Activated CD8-positive, alpha-beta T cell treated with anti-CD3 and anti-CD28 coated beads for 36 hours (primary cell): ENCODE results near the gene P2RX2. TPM values are rescaled to one million over a fixed set of nuclear protein-coding genes. Genes with fewer than 3 reads are reported as not detected.

ENCODE experiments used
- ATAC-seq: fragments of 200-7000 bp; cut with Tn5 transposase; one replicate; pipeline ENCODE4 v1.10.0; 2021; ENCODE audit warnings: mild to moderate bottlenecking, moderate library complexity
- CTCF ChIA-PET: fragments of 350-600 bp; sonication (Branson Sonifier 250); formaldehyde crosslinking; loops from one replicate; lab custom pipeline; 2021; ENCODE audit warnings: antibody characterized with exemption; lab: Charles Lee
- POLR2A ChIA-PET: fragments of 350-600 bp; sonication (Branson Sonifier 250); formaldehyde crosslinking; loops from one replicate; lab custom pipeline; 2021; ENCODE audit warnings: antibody characterized with exemption; lab: Charles Lee
- DNase-seq: peaks from one replicate; pipeline ENCODE4 v3.0.0-alpha.2; 2020
- H3K27ac Mint-ChIP-seq: one replicate; pipeline ENCODE4 v1.8.0; 2021; ENCODE audit warnings: mild to moderate bottlenecking, mixed read lengths
- H3K27me3 Mint-ChIP-seq: one replicate; pipeline ENCODE4 v1.8.0; 2021; ENCODE audit warnings: mixed read lengths
- H3K36me3 Mint-ChIP-seq: one replicate; pipeline ENCODE4 v1.8.0; 2021; ENCODE audit warnings: low read depth, mixed read lengths
- H3K4me1 Mint-ChIP-seq: one replicate; pipeline ENCODE4 v1.8.0; 2021; ENCODE audit warnings: low read depth, mixed read lengths
- H3K4me3 Mint-ChIP-seq: one replicate; pipeline ENCODE4 v1.8.0; 2021; ENCODE audit warnings: mild to moderate bottlenecking, moderate library complexity, mixed read lengths
- H3K9me3 Mint-ChIP-seq: one replicate; pipeline ENCODE4 v1.8.0; 2021; ENCODE audit warnings: mixed read lengths
- intact Hi-C: fragments of 100-400 bp; cut with micrococcal nuclease; formaldehyde crosslinking; loops from one replicate; pipeline ENCODE4 v1.10.0; 2022
- total RNA-seq, 2 experiments: library from RNA; stranded (reverse); gene quantifications; one replicate each; pipeline ENCODE4 v1.2.3, GENCODE V29; 2021
- TF ChIP-seq, protein P1 (sequence below): fragments of 200-600 bp; IDR thresholded peaks from one replicate; pipeline ENCODE4 v1.8.0; 2022; ENCODE audit warnings: antibody characterized with exemption, mild to moderate bottlenecking

Gene P2RX2
- total RNA-seq, 2 experiments from 2014 or later = not detected

DNA sequence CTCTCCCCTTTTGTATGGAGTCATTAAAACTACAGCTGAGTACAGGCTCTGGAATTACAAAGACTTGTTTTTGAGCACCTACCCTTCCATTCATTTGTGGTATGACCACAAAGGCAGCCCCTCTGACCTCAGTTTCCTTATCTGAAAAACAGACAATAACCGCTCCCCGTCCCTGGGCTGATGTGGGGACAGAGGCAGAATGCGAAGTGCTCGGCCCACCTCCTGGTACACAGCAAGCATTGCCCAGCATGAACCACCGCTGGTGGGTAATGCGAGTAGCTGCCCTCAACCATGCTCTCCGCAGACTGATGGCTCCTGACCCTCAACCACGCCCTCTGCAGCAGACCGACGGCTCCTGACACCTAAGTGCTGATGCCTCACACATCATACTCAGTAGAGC lies 22.4 kb downstream of the P2RX2 start:
- TF ChIP-seq, protein P1, sequence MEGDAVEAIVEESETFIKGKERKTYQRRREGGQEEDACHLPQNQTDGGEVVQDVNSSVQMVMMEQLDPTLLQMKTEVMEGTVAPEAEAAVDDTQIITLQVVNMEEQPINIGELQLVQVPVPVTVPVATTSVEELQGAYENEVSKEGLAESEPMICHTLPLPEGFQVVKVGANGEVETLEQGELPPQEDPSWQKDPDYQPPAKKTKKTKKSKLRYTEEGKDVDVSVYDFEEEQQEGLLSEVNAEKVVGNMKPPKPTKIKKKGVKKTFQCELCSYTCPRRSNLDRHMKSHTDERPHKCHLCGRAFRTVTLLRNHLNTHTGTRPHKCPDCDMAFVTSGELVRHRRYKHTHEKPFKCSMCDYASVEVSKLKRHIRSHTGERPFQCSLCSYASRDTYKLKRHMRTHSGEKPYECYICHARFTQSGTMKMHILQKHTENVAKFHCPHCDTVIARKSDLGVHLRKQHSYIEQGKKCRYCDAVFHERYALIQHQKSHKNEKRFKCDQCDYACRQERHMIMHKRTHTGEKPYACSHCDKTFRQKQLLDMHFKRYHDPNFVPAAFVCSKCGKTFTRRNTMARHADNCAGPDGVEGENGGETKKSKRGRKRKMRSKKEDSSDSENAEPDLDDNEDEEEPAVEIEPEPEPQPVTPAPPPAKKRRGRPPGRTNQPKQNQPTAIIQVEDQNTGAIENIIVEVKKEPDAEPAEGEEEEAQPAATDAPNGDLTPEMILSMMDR = no peak
- intact Hi-C loops = no loop called here
- no peak overlapping the region for H3K27ac Mint-ChIP-seq
- ATAC-seq (no peak), DNase-seq (no peak)
- ChIA-PET POLR2A (interaction anchor here (1.7 kb wide), 1 partner anchor 10 kb away, joined by 5 read pairs; no protein-coding TSS in a partner anchor), CTCF (interaction anchor here (0.9 to 1.8 kb wide), 3 partner anchors 8 to 41 kb away, joined by 3 to 5 read pairs (median 4); no protein-coding TSS in a partner anchor)
- peaks cover under 1% of the 10 kb centered on the region for H3K4me1 Mint-ChIP-seq
- H3K4me3 Mint-ChIP-seq = no peak overlapping the region
- no peaks in the 10 kb centered on the region for H3K27me3 Mint-ChIP-seq
- peaks cover 58% of the 10 kb centered on the region for H3K36me3 Mint-ChIP-seq
- no peaks in the 10 kb centered on the region for H3K9me3 Mint-ChIP-seq

DNA sequence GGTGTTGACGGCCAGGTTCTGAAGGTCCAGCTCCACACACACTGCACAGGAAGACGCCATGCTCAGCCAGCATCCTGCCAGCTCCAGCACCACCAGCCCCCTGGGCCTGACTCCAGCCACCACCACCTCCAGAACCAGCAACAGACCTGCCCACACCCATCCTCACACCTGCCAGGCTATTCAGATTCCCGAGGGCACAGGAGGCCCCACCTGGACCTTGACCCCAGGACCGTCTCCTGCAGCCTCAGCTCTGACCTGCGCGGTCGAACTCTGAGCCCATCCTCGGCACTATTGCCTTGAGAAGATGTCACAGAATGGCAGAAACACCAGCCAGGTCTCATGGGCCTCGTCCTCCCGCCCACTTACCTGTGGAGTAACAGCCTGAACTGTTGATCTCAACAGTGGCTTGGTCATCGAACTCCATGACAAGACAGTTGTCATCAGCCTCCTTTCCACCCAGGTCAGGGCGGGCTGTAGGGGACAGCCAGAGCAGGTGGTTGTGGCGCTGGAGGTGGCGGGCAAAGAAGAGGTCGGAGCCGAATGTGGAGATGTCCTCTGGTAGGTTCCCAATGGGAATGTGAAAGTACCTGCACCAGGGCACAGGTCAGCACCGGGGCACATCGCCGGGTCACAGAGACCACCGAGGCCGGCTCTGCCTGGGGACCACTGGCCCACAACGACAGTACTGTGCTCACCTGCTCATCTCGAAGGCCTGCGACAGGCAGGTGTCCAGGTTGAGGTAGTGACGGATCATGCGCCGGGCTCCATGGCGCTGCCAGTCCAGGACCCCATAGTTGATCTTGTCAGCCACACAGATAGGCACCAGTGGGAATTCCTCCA lies 23.5 kb downstream of the P2RX2 start:
- DNase-seq = no peak
- H3K9me3 Mint-ChIP-seq = no peaks in the 10 kb centered on the region
- H3K36me3 Mint-ChIP-seq = peaks cover 61% of the 10 kb centered on the region
- no peak overlapping the region for H3K4me3 Mint-ChIP-seq
- intact Hi-C loops = no loop called here
- H3K4me1 Mint-ChIP-seq = peaks cover 3% of the 10 kb centered on the region
- no peak overlapping the region for H3K27ac Mint-ChIP-seq
- CTCF ChIA-PET = no interaction called here
- POLR2A ChIA-PET = interaction anchor here (1.7 kb wide), 1 partner anchor 11 kb away, joined by 5 read pairs; no protein-coding TSS in a partner anchor
- no peak for ATAC-seq
- H3K27me3 Mint-ChIP-seq = no peaks in the 10 kb centered on the region
- TF ChIP-seq, protein P1 = no peak

DNA sequence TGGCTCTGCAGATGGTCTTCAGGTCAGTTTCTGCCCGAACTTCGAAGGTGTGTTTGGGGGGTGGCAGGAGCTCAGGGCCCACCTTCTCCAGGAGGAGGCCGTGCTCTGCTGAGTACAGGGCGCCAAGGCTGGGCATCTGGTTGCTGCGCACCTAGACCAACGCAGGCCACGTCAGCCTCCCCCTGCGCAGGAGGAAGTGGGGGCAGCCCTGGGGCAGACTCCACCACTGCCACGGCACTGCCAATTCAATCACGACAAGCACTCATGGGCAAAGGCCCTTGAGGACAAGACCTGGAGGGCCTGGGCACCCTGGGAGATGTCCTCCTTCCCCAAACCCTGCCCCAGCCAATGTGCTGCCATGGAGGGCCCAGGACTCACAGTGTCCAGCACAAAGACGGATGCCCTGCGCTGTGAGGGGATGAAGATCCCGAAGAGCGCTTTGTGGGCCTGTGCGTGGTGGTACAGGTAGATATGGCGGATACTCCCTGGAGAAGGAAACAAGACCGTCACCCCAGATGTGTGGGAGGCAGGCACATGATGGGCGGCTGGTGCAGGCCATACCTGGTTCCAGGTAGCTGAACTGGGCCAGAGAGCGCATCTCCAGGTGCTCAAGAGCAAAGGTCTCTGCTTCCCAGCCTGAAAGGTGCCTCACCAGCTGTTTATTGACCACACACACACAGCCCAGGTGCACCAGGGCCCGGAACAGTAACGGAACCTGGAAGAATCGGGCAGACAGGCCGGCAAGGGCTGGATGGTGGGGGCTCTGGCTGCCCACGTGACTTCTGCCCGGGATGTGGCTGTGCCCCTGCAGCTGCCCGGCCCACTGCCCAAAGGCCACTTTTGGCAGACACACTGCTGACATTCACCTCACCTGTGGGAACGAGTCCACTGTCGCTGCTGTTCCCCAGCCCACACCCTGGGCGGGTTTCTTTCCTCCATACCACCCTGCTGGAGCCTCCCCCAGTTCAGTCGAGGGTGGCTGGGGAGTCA lies 24.6 kb downstream of the P2RX2 start:
- H3K36me3 Mint-ChIP-seq = peaks cover 57% of the 10 kb centered on the region

DNA sequence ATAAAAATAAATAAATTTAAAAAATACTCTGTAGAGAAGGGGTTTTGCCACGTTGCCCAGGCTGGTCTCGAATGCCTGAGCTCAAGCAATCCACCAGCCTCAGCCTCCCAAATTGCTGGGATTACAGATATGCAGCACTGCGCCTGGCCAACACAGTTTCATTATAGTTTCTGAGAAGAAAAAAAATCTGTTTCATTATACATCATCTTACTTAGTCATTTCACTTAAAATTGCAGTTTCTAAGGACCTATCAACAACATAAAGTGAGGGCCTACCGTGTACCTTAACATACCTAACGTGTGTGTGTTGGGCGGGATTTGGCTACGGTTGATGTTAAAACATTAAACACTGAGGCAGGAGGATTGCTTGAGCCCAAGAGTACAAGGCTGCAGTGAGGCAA lies 28.3 kb downstream of the P2RX2 start:
- ATAC-seq = peak; percentile 30
- DNase-seq = no peak
- H3K36me3 Mint-ChIP-seq = peaks cover 40% of the 10 kb centered on the region
- TF ChIP-seq, protein P1 = no peak
- CTCF ChIA-PET = interaction anchor here (1.7 kb wide), 1 partner anchor 8 kb away, joined by 3 read pairs; no protein-coding TSS in a partner anchor
- no peak overlapping the region for H3K27ac Mint-ChIP-seq
- peaks cover 3% of the 10 kb centered on the region for H3K4me1 Mint-ChIP-seq
- POLR2A ChIA-PET = no interaction called here
- no peak overlapping the region for H3K4me3 Mint-ChIP-seq
- no peaks in the 10 kb centered on the region for H3K9me3 Mint-ChIP-seq
- intact Hi-C loops = no loop called here
- no peaks in the 10 kb centered on the region for H3K27me3 Mint-ChIP-seq

More for the DNA sequence above, 24.6 kb downstream of the P2RX2 start:
- Mint-ChIP-seq H3K9me3 (no peaks in the 10 kb centered on the region), H3K27me3 (no peaks in the 10 kb centered on the region), H3K4me1 (peaks cover 3% of the 10 kb centered on the region), H3K4me3 (no peak overlapping the region), H3K27ac (no peak overlapping the region)
- intact Hi-C loops = no loop called here
- TF ChIP-seq, protein P1 = no peak
- ChIA-PET CTCF (no interaction called here), POLR2A (no interaction called here)
- DNase-seq (no peak), ATAC-seq (no peak)
